ENCODE measurements around the gene MLKL.
"Not testable (repeated sequence)": the region's sequence is repeated elsewhere in the genome, so short reads cannot be mapped to it uniquely, and the experiment has no call there.

Gene MLKL

GRCh38 chr16:74732707-74733350 is 32.2 kb upstream of the MLKL start:
- Histone ChIP-seq H3K4me3 (ENCODE audit: insufficient read depth, low read depth, low read length, poor library complexity, severe bottlenecking) (no peak overlapping the region), H3K4me1 (ENCODE audit: control insufficient read depth, insufficient read depth, low read length, poor library complexity, severe bottlenecking) (no peaks in the 10 kb centered on the region), H3K9me3 (ENCODE audit: control insufficient read depth, low read length) (no peaks in the 10 kb centered on the region), H3K27ac (ENCODE audit: insufficient read depth, low read length, poor library complexity, severe bottlenecking) (no peak overlapping the region), H3K36me3 (ENCODE audit: control insufficient read depth, insufficient read depth, low read length) (no peaks in the 10 kb centered on the region), H3K27me3 (replicated peaks; ENCODE audit: control insufficient read depth, insufficient read depth, low read length, poor library complexity, severe bottlenecking) (no peaks in the 10 kb centered on the region)
- DNase-seq: no peak

GRCh38 chr16:74731853-74732477 is 31.3 kb upstream of the MLKL start:
- Histone ChIP-seq H3K36me3 (ENCODE audit: control insufficient read depth, insufficient read depth, low read length) (no peaks in the 10 kb centered on the region), H3K27ac (ENCODE audit: insufficient read depth, low read length, poor library complexity, severe bottlenecking) (no peak overlapping the region), H3K4me3 (ENCODE audit: insufficient read depth, low read depth, low read length, poor library complexity, severe bottlenecking) (no peak overlapping the region), H3K4me1 (ENCODE audit: control insufficient read depth, insufficient read depth, low read length, poor library complexity, severe bottlenecking) (no peaks in the 10 kb centered on the region), H3K27me3 (replicated peaks; ENCODE audit: control insufficient read depth, insufficient read depth, low read length, poor library complexity, severe bottlenecking) (no peaks in the 10 kb centered on the region), H3K9me3 (ENCODE audit: control insufficient read depth, low read length) (no peaks in the 10 kb centered on the region)
- DNase-seq: no peak

- Histone ChIP-seq H3K36me3 (ENCODE audit: control insufficient read depth, insufficient read depth, low read length) (no peaks in the 10 kb centered on the region), H3K4me1 (ENCODE audit: control insufficient read depth, insufficient read depth, low read length, poor library complexity, severe bottlenecking) (no peaks in the 10 kb centered on the region), H3K27me3 (replicated peaks; ENCODE audit: control insufficient read depth, insufficient read depth, low read length, poor library complexity, severe bottlenecking) (no peaks in the 10 kb centered on the region), H3K9me3 (ENCODE audit: control insufficient read depth, low read length) (no peaks in the 10 kb centered on the region), H3K27ac (ENCODE audit: insufficient read depth, low read length, poor library complexity, severe bottlenecking) (no peak overlapping the region), H3K4me3 (ENCODE audit: insufficient read depth, low read depth, low read length, poor library complexity, severe bottlenecking) (no peak overlapping the region)
- DNase-seq: no peak
Measured at GRCh38 chr16:74729783-74730683, 29.4 kb upstream of the MLKL start.

- Histone ChIP-seq H3K4me3 (ENCODE audit: insufficient read depth, low read depth, low read length, poor library complexity, severe bottlenecking) (no peak overlapping the region), H3K4me1 (ENCODE audit: control insufficient read depth, insufficient read depth, low read length, poor library complexity, severe bottlenecking) (no peaks in the 10 kb centered on the region), H3K36me3 (ENCODE audit: control insufficient read depth, insufficient read depth, low read length) (no peaks in the 10 kb centered on the region), H3K27me3 (replicated peaks; ENCODE audit: control insufficient read depth, insufficient read depth, low read length, poor library complexity, severe bottlenecking) (no peaks in the 10 kb centered on the region), H3K27ac (ENCODE audit: insufficient read depth, low read length, poor library complexity, severe bottlenecking) (no peak overlapping the region), H3K9me3 (ENCODE audit: control insufficient read depth, low read length) (no peaks in the 10 kb centered on the region)
- DNase-seq: no peak
Measured at GRCh38 chr16:74727903-74728302, 27.2 kb upstream of the MLKL start.

GRCh38 chr16:74726716-74727115 is 26.1 kb upstream of the MLKL start:
- no peaks in the 10 kb centered on the region for H3K9me3 ChIP-seq (ENCODE audit: control insufficient read depth, low read length)
- no peak for DNase-seq
- H3K4me1 ChIP-seq (ENCODE audit: control insufficient read depth, insufficient read depth, low read length, poor library complexity, severe bottlenecking): no peaks in the 10 kb centered on the region
- no peak overlapping the region for H3K4me3 ChIP-seq (ENCODE audit: insufficient read depth, low read depth, low read length, poor library complexity, severe bottlenecking)
- H3K27me3 ChIP-seq (replicated peaks; ENCODE audit: control insufficient read depth, insufficient read depth, low read length, poor library complexity, severe bottlenecking): no peaks in the 10 kb centered on the region
- no peaks in the 10 kb centered on the region for H3K36me3 ChIP-seq (ENCODE audit: control insufficient read depth, insufficient read depth, low read length)
- no peak overlapping the region for H3K27ac ChIP-seq (ENCODE audit: insufficient read depth, low read length, poor library complexity, severe bottlenecking)

- Histone ChIP-seq H3K36me3 (ENCODE audit: control insufficient read depth, insufficient read depth, low read length) (no peaks in the 10 kb centered on the region), H3K27me3 (replicated peaks; ENCODE audit: control insufficient read depth, insufficient read depth, low read length, poor library complexity, severe bottlenecking) (no peaks in the 10 kb centered on the region), H3K9me3 (ENCODE audit: control insufficient read depth, low read length) (no peaks in the 10 kb centered on the region), H3K4me3 (ENCODE audit: insufficient read depth, low read depth, low read length, poor library complexity, severe bottlenecking) (no peak overlapping the region), H3K4me1 (ENCODE audit: control insufficient read depth, insufficient read depth, low read length, poor library complexity, severe bottlenecking) (no peaks in the 10 kb centered on the region), H3K27ac (ENCODE audit: insufficient read depth, low read length, poor library complexity, severe bottlenecking) (no peak overlapping the region)
- no peak for DNase-seq
Measured at GRCh38 chr16:74725651-74726455, 25.2 kb upstream of the MLKL start.

GRCh38 chr16:74724820-74725549 is 24.3 kb upstream of the MLKL start:
- DNase-seq: no peak
- no peaks in the 10 kb centered on the region for H3K4me1 ChIP-seq (ENCODE audit: control insufficient read depth, insufficient read depth, low read length, poor library complexity, severe bottlenecking)
- H3K27ac ChIP-seq (ENCODE audit: insufficient read depth, low read length, poor library complexity, severe bottlenecking): no peak overlapping the region
- no peaks in the 10 kb centered on the region for H3K36me3 ChIP-seq (ENCODE audit: control insufficient read depth, insufficient read depth, low read length)
- no peaks in the 10 kb centered on the region for H3K27me3 ChIP-seq (replicated peaks; ENCODE audit: control insufficient read depth, insufficient read depth, low read length, poor library complexity, severe bottlenecking)
- no peak overlapping the region for H3K4me3 ChIP-seq (ENCODE audit: insufficient read depth, low read depth, low read length, poor library complexity, severe bottlenecking)
- no peaks in the 10 kb centered on the region for H3K9me3 ChIP-seq (ENCODE audit: control insufficient read depth, low read length)

GRCh38 chr16:74723256-74723655 is 22.6 kb upstream of the MLKL start:
- no peak overlapping the region for H3K27ac ChIP-seq (ENCODE audit: insufficient read depth, low read length, poor library complexity, severe bottlenecking)
- no peaks in the 10 kb centered on the region for H3K4me1 ChIP-seq (ENCODE audit: control insufficient read depth, insufficient read depth, low read length, poor library complexity, severe bottlenecking)
- H3K9me3 ChIP-seq (ENCODE audit: control insufficient read depth, low read length): no peaks in the 10 kb centered on the region
- H3K36me3 ChIP-seq (ENCODE audit: control insufficient read depth, insufficient read depth, low read length): no peaks in the 10 kb centered on the region
- no peaks in the 10 kb centered on the region for H3K27me3 ChIP-seq (replicated peaks; ENCODE audit: control insufficient read depth, insufficient read depth, low read length, poor library complexity, severe bottlenecking)
- no peak overlapping the region for H3K4me3 ChIP-seq (ENCODE audit: insufficient read depth, low read depth, low read length, poor library complexity, severe bottlenecking)
- no peak for DNase-seq

- DNase-seq; H3K36me3 ChIP-seq (ENCODE audit: control insufficient read depth, insufficient read depth, low read length); H3K27ac ChIP-seq (ENCODE audit: insufficient read depth, low read length, poor library complexity, severe bottlenecking); H3K9me3 ChIP-seq (ENCODE audit: control insufficient read depth, low read length); H3K4me1 ChIP-seq (ENCODE audit: control insufficient read depth, insufficient read depth, low read length, poor library complexity, severe bottlenecking); H3K27me3 ChIP-seq (replicated peaks; ENCODE audit: control insufficient read depth, insufficient read depth, low read length, poor library complexity, severe bottlenecking); H3K4me3 ChIP-seq (ENCODE audit: insufficient read depth, low read depth, low read length, poor library complexity, severe bottlenecking): not testable (repeated sequence)
Measured at GRCh38 chr16:74722156-74722555, 21.5 kb upstream of the MLKL start.

All from effector memory CD4-positive, alpha-beta T cell (primary cell).